ENCODE measurements around the gene ACCSL.

DNA sequence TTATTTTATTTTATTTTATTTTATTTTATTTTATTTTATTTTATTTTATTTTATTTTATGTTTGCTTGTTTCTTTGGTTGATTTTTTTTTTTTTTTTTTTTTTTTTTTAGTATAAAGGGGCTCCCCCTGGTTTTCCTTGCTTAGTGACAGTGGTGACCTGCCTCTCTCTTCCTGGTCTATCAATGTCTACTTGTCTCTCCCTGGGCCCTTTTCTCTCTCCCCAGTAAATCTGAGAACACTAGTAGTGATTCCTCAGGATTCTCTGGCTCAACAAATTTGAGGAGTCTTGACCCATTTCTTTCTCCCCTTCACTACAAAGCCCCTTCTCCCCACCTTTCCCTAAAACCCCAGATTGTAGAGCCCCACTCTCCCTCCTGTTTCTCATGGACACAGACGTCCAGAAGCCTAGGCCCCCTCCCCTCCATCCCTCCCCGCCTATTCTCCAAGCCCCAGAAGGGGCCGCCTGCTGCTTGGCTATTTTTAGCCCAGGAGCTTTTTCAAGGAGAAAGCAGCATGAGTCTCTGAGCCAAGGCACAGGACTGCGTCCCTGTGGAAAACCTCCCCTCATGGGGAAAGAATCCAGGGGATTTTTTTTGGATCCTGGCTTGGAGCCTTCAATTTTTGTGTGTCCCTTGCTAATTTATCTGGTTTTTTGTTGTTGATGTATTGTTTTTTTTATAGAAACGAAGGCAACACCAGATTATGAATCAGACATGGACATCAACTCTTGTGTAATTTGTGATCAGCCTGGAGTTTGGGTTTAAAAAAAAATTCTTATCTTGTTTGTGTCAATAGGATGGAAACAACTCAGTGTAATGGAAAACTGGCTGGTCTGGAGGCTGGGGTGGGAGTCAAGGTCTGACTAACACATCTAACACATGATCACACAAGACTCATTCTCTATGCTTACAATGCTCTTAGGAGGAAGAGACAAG, 17.5 kb upstream of the ACCSL start:
- TF ChIP-seq POLR2A (IDR thresholded peaks at IDR 0.05) (no peak), POLR2AphosphoS5 (IDR thresholded peaks at IDR 0.05; ENCODE audit: insufficient read depth in 1 of 2, low read depth in 1 of 2) (no peak)
- TF ChIP-seq, protein P1, sequence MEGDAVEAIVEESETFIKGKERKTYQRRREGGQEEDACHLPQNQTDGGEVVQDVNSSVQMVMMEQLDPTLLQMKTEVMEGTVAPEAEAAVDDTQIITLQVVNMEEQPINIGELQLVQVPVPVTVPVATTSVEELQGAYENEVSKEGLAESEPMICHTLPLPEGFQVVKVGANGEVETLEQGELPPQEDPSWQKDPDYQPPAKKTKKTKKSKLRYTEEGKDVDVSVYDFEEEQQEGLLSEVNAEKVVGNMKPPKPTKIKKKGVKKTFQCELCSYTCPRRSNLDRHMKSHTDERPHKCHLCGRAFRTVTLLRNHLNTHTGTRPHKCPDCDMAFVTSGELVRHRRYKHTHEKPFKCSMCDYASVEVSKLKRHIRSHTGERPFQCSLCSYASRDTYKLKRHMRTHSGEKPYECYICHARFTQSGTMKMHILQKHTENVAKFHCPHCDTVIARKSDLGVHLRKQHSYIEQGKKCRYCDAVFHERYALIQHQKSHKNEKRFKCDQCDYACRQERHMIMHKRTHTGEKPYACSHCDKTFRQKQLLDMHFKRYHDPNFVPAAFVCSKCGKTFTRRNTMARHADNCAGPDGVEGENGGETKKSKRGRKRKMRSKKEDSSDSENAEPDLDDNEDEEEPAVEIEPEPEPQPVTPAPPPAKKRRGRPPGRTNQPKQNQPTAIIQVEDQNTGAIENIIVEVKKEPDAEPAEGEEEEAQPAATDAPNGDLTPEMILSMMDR (IDR thresholded peaks at IDR 0.05), result no peak
